HepG2 (cell line): Measurements from ENCODE around the gene HTR1A. TPM values are rescaled to one million over a fixed set of nuclear protein-coding genes. Genes with fewer than 3 reads are reported as not detected.

Source experiments
- ATAC-seq: fragments of 200-7000 bp; cut with Tn5 transposase; 3 replicates; pipeline ENCODE4 v1.9.1; 2020; ENCODE audit warnings: mild to moderate bottlenecking, moderate library complexity
- BruUV-seq: library from RNA; stranded (reverse); fragments of 400-500 nt; replicated peaks from 2 replicates; lab custom pipeline; 2021; lab: Mats Ljungman, UMichigan
- CTCF ChIA-PET: fragments of 300-600 bp; formaldehyde crosslinking; extraction: SDS; loops from one replicate; lab custom pipeline; 2021; ENCODE audit warnings: low total read pairs, inconsistent platforms, low intra/inter-chr PET ratio; lab: Yijun Ruan, JAX
- POLR2A ChIA-PET: fragments of 350-600 bp; sonication (Branson Sonifier 250); formaldehyde crosslinking; loops from one replicate; lab custom pipeline; 2020; ENCODE audit warnings: antibody characterized with exemption, inconsistent platforms; lab: Yijun Ruan, JAX
- DNase-seq: peaks from one replicate; pipeline ENCODE4 v3.0.0-alpha.2; 2015; ENCODE audit warnings: low spot score
- FAIRE-seq: peaks from 3 replicates; lab custom pipeline; 2011; peaks lifted over from hg19 to GRCh38; lab: Jason Lieb, UNC
- H2AFZ ChIP-seq: one replicate; pipeline ENCODE4 v1.6.1; 2011; ENCODE audit warnings: low read length, inconsistent platforms
- H3K27ac ChIP-seq: fragments of 300-600 bp; 3 replicates; pipeline ENCODE4 v1.8.0; 2011; ENCODE audit warnings: mixed run types, mild to moderate bottlenecking, mixed read lengths, low read length, inconsistent platforms; ENCODE audit not compliant: insufficient read depth; ENCODE audit errors: extremely low read length
- H3K27me3 ChIP-seq, 2 experiments: fragments of 200-600 bp in 1 of 2; 2 replicates in 1 of 2; 3 replicates in 1 of 2; pipeline versions ENCODE4 v1.6.0 to v1.8.0; 2011; ENCODE audit warnings: low read length in 2 of 2, mild to moderate bottlenecking in 2 of 2, moderate library complexity in 2 of 2, inconsistent platforms in 1 of 2; ENCODE audit not compliant: insufficient read depth in 2 of 2, control insufficient read depth in 1 of 2
- H3K36me3 ChIP-seq, 2 experiments: fragments of 200-600 bp in 1 of 2; replicated peaks in 1 of 2; 2 replicates in 1 of 2; 3 replicates in 1 of 2; pipeline versions ENCODE4 v1.5.1 to v1.8.0; 2011; ENCODE audit warnings: low read length in 2 of 2, inconsistent platforms in 1 of 2; ENCODE audit not compliant: insufficient read depth in 2 of 2, control insufficient read depth in 1 of 2
- H3K4me1 ChIP-seq: 2 replicates; pipeline ENCODE4 v1.5.1; 2012; ENCODE audit warnings: low read length, inconsistent platforms; ENCODE audit not compliant: insufficient read depth
- H3K4me2 ChIP-seq: 2 replicates; pipeline ENCODE4 v1.6.0; 2011; ENCODE audit warnings: low read depth, low read length, inconsistent platforms
- H3K4me3 ChIP-seq, 3 experiments: fragments of 200-600 bp in 1 of 3; sonication (generic), shearing (Covaris generic) in 1 of 3; replicated peaks in 1 of 3; 2 replicates each; pipeline ENCODE4 v1.5.1; 2011 to 2016; ENCODE audit warnings: low read length in 3 of 3, inconsistent platforms in 2 of 3, low read depth in 2 of 3, mild to moderate bottlenecking in 2 of 3, control low read depth in 1 of 3, mixed read lengths in 1 of 3; ENCODE audit not compliant: insufficient read depth in 1 of 3
- H3K79me2 ChIP-seq: one replicate; pipeline ENCODE4 v1.6.1; 2011; ENCODE audit warnings: low read length, inconsistent platforms; ENCODE audit not compliant: insufficient read depth
- H3K9ac ChIP-seq: 2 replicates; pipeline ENCODE4 v1.6.0; 2011; ENCODE audit warnings: mild to moderate bottlenecking, low read depth, low read length, inconsistent platforms; ENCODE audit not compliant: insufficient read depth
- H3K9me3 ChIP-seq: 2 replicates; pipeline ENCODE4 v1.5.1; 2012; ENCODE audit warnings: mild to moderate bottlenecking, low read length
- H4K20me1 ChIP-seq: 2 replicates; pipeline ENCODE4 v1.6.0; 2011; ENCODE audit warnings: inconsistent platforms, mild to moderate bottlenecking, low read length, moderate library complexity; ENCODE audit not compliant: insufficient read depth
- AGO2 ChIP-seq: fragments of 200-400 bp; formaldehyde crosslinking; optimal IDR thresholded peaks from 2 replicates; pipeline ENCODE3; 2017; ENCODE audit warnings: mild to moderate bottlenecking, low read depth, low read length, moderate library complexity
- CAMTA2 ChIP-seq: sonication (generic); formaldehyde crosslinking; IDR thresholded peaks from 2 replicates; pipeline ENCODE4 v1.4.0; 2020; ENCODE audit warnings: mild to moderate bottlenecking, missing genetic modification reagents, borderline replicate concordance
- CC2D1A ChIP-seq: sonication (generic); formaldehyde crosslinking; IDR thresholded peaks from 2 replicates; pipeline ENCODE4 v1.8.1; 2023; ENCODE audit warnings: mild to moderate bottlenecking, missing genetic modification reagents
- DRAP1 ChIP-seq: IDR thresholded peaks from 2 replicates; pipeline ENCODE4 v1.6.1; 2016; ENCODE audit warnings: missing genetic modification reagents, missing compliant biosample characterization
- NCOR1 ChIP-seq: fragments of 200-600 bp; sonication (generic); IDR thresholded peaks from 2 replicates; pipeline ENCODE4 v1.7.0; 2017; ENCODE audit warnings: antibody characterized with exemption, low read length, borderline replicate concordance
- NRL ChIP-seq: sonication (generic); formaldehyde crosslinking; IDR thresholded peaks from 2 replicates; pipeline ENCODE4 v1.5.0; 2020; ENCODE audit warnings: missing genetic modification reagents, mild to moderate bottlenecking, moderate library complexity, borderline replicate concordance
- RARA ChIP-seq: IDR thresholded peaks from 2 replicates; pipeline ENCODE4 v1.6.1; 2016; ENCODE audit warnings: missing genetic modification reagents, missing compliant biosample characterization
- SETDB1 ChIP-seq: sonication (generic); formaldehyde crosslinking; IDR thresholded peaks from 2 replicates; pipeline ENCODE4 v1.5.1; 2020; ENCODE audit warnings: missing genetic modification reagents, mild to moderate bottlenecking, borderline replicate concordance
- SSRP1 ChIP-seq: IDR thresholded peaks from 2 replicates; pipeline ENCODE4 v1.6.1; 2016; ENCODE audit warnings: control low read depth
- ZFY ChIP-seq: sonication (generic); formaldehyde crosslinking; IDR thresholded peaks from 2 replicates; pipeline ENCODE4 v1.4.0; 2020; ENCODE audit warnings: missing genetic modification reagents
- ZMAT5 ChIP-seq: sonication (generic); formaldehyde crosslinking; IDR thresholded peaks from 2 replicates; pipeline ENCODE4 v1.5.0; 2020; ENCODE audit warnings: mild to moderate bottlenecking, low read depth, missing genetic modification reagents, borderline replicate concordance
- ZMYM2 ChIP-seq: sonication (generic); formaldehyde crosslinking; IDR thresholded peaks from 2 replicates; pipeline ENCODE4 v1.8.0; 2022; ENCODE audit warnings: mild to moderate bottlenecking, missing genetic modification reagents
- ZMYM3 ChIP-seq: sonication (generic); formaldehyde crosslinking; IDR thresholded peaks from 2 replicates; pipeline ENCODE4 v1.5.1; 2020; ENCODE audit warnings: mild to moderate bottlenecking, missing genetic modification reagents
- ZNF18 ChIP-seq: sonication (generic); formaldehyde crosslinking; IDR thresholded peaks from 2 replicates; pipeline ENCODE4 v1.8.0; 2022; ENCODE audit warnings: mild to moderate bottlenecking, missing genetic modification reagents; ENCODE audit not compliant: insufficient replicate concordance
- ZNF749 ChIP-seq: sonication (generic); formaldehyde crosslinking; IDR thresholded peaks from 2 replicates; pipeline ENCODE4 v1.8.0; 2022; ENCODE audit warnings: mild to moderate bottlenecking, missing genetic modification reagents, moderate library complexity, borderline replicate concordance
- ZNF788 ChIP-seq: sonication (generic); formaldehyde crosslinking; IDR thresholded peaks from 2 replicates; pipeline ENCODE4 v1.5.0; 2020; ENCODE audit warnings: mild to moderate bottlenecking, missing genetic modification reagents, borderline replicate concordance
- ZNF839 ChIP-seq: sonication (generic); formaldehyde crosslinking; IDR thresholded peaks from 2 replicates; pipeline ENCODE4 v1.4.0; 2020; ENCODE audit warnings: missing genetic modification reagents, mild to moderate bottlenecking, borderline replicate concordance
- ZNF850 ChIP-seq: sonication (generic); formaldehyde crosslinking; conservative IDR thresholded peaks from 2 replicates; pipeline ENCODE4 v1.9.0; 2021; ENCODE audit warnings: mild to moderate bottlenecking, missing genetic modification reagents
- in situ Hi-C: cut with HindIII; loops from 2 replicates; pipeline ENCODE4 v1.10.0; 2017; ENCODE audit warnings: low pct_unique_long_range_greater_than_20kb; ENCODE audit not compliant: extremely low pct_ligation_motif_present
- intact Hi-C: fragments of 100-400 bp; cut with micrococcal nuclease; formaldehyde crosslinking; loops from one replicate; pipeline ENCODE4 v1.10.0; 2022; ENCODE audit not compliant: unreplicated experiment
- polyA plus RNA-seq, 8 experiments: library from polyadenylated mRNA; depleted of rRNA in 3 of 8; stranded (reverse) in 7 of 8; unstranded in 1 of 8; fragments of >200 nt; fragmentation: Illumina TruSeq in 4 of 8; extraction: Trizol in 4 of 8; gene quantifications; 2 replicates each; pipeline versions ENCODE4 v1.2.1 to v1.2.3, GENCODE V29; 2011 to 2016; ENCODE audit warnings: low read depth in 4 of 8, missing spikeins in 1 of 8, mixed read lengths in 1 of 8; ENCODE audit not compliant: insufficient read depth in 1 of 8
- total RNA-seq, 5 experiments: library from RNA; depleted of rRNA; stranded (reverse); fragments of >200 nt; fragmentation: Illumina TruSeq; extraction: Trizol; gene quantifications; 2 replicates each; pipeline ENCODE4 v1.2.3, GENCODE V29; 2016; ENCODE audit warnings: low read depth in 1 of 5

The HTR1A gene
- total and polyA plus RNA-seq, 2 of the 13 experiments (the other 11 are each of a cell fraction or from before 2014, with no cell fraction given): not detected

- no peak for TF ChIP-seq ZNF749 (CRISPR knock-in tag)
- no peak for TF ChIP-seq NRL (CRISPR knock-in tag)
- no peak for TF ChIP-seq ZNF18
- TF ChIP-seq CC2D1A (CRISPR knock-in tag): no peak
- no peak for TF ChIP-seq SETDB1 (CRISPR knock-in tag)
These were observed 37.9 kb upstream of the HTR1A start (continued) for GRCh38 chr5:64000096-64000495.

- Histone ChIP-seq H3K4me1 (no peaks in the 10 kb centered on the region), H2AFZ (no peak overlapping the region), H3K27me3 (no peaks in the 10 kb centered on the region), H3K36me3 (no peaks in the 10 kb centered on the region), H3K9ac (no peak overlapping the region), H3K4me3 (no peak overlapping the region), H4K20me1 (no peaks in the 10 kb centered on the region), H3K4me2 (no peak overlapping the region), H3K27ac (no peak overlapping the region), H3K9me3 (peaks cover 73% of the 10 kb centered on the region), H3K79me2 (no peaks in the 10 kb centered on the region)
- no TSS peak for BruUV-seq
- in situ Hi-C loops (no loop called here), intact Hi-C loops (no loop called here)
- TF ChIP-seq ZNF788 (CRISPR knock-in tag): no peak
- TF ChIP-seq RARA (CRISPR knock-in tag): no peak
- TF ChIP-seq ZMAT5: no peak
- no peak for TF ChIP-seq ZMYM3 (CRISPR knock-in tag)
- no peak for TF ChIP-seq ZMYM2 (CRISPR knock-in tag)
- no peak for TF ChIP-seq DRAP1
- TF ChIP-seq ZFY (CRISPR knock-in tag): no peak
- TF ChIP-seq NCOR1: no peak
- no peak for TF ChIP-seq ZNF850 (CRISPR knock-in tag)
- TF ChIP-seq ZNF839 (CRISPR knock-in tag): no peak
- no peak for TF ChIP-seq AGO2
- TF ChIP-seq CAMTA2 (CRISPR knock-in tag): no peak
- TF ChIP-seq SSRP1 (CRISPR knock-in tag): no peak
- DNase-seq (no peak), ATAC-seq (no peak), FAIRE-seq (no peak)
- ChIA-PET CTCF (no interaction called here), POLR2A (no interaction called here)
These were observed 24.8 kb upstream of the HTR1A start for GRCh38 chr5:63987053-63987452.
